Left lung (tissue), 10 donors: ENCODE data around the gene MEIS1. TPM values are rescaled to one million over a fixed set of nuclear protein-coding genes. Genes with fewer than 3 reads are reported as not detected.

Experiments used
- ATAC-seq: fragments of 200-7000 bp; cut with Tn5 transposase; one replicate; pipeline ENCODE4 v1.9.1; 2020; ENCODE audit warnings: moderate library complexity
- DNase-seq, 4 donors: peaks; one replicate each; pipeline ENCODE4 v3.0.0-alpha.2; 2013 to 2020
- H3K27ac ChIP-seq, 2 donors: fragments of 200-600 bp; sonication (generic) in 1 of 2; one replicate each; pipeline versions ENCODE4 v1.5.0 to v1.8.0; 2020 to 2021
- H3K27me3 ChIP-seq, 2 donors: fragments of 200-600 bp; sonication (generic) in 1 of 2; one replicate each; pipeline versions ENCODE4 v1.5.0 to v1.8.0; 2020 to 2021
- H3K36me3 ChIP-seq, 2 donors: fragments of 200-600 bp; sonication (generic) in 1 of 2; one replicate each; pipeline versions ENCODE4 v1.5.0 to v1.8.0; 2020 to 2021
- H3K4me1 ChIP-seq, 2 donors: fragments of 200-600 bp; one replicate each; pipeline ENCODE4 v1.8.0; 2021
- H3K4me3 ChIP-seq, 2 donors: fragments of 200-600 bp; sonication (generic) in 1 of 2; one replicate each; pipeline versions ENCODE4 v1.5.0 to v1.8.0; 2020 to 2021; ENCODE audit warnings: mild to moderate bottlenecking in 1 of 2
- H3K9me3 ChIP-seq, 2 donors: fragments of 200-600 bp; sonication (generic) in 1 of 2; one replicate each; pipeline versions ENCODE4 v1.5.0 to v1.8.0; 2020 to 2021
- intact Hi-C, 2 donors: fragments of 100-400 bp; cut with DNase I; formaldehyde crosslinking; loops; one replicate each; pipeline versions ENCODE4 v1.11.2 to v1.14.2; 2022
- polyA plus RNA-seq, 6 donors: library from polyadenylated mRNA; unstranded; fragments of 120-200 nt; gene quantifications; one replicate each; pipeline ENCODE4 v1.2.1, GENCODE V29; 2013; ENCODE audit not compliant: insufficient read length in 6 of 6
- total RNA-seq, 2 donors: library from RNA; stranded (reverse); fragmentation: NEBNext Ultra II Directional; extraction: Animal tissue kit (Norgen Biotek cat#: 25700); gene quantifications; one replicate each; pipeline ENCODE4 v1.2.1, GENCODE V29; 2021
- TF ChIP-seq, protein P1 (sequence below), 2 donors: fragments of 200-600 bp; sonication (generic) in 1 of 2; IDR thresholded peaks; one replicate each; pipeline versions ENCODE4 v1.5.0 to v1.8.0; 2021; ENCODE audit warnings: antibody characterized with exemption in 2 of 2
- donor health status: DM: no; HTN: yes; CAD: no.
- donor health status: DM: no; HTN: no; CAD: no.

The MEIS1 gene
- total and polyA plus RNA-seq, 8 donors = 54.3 to 193 (median 163) TPM

DNA sequence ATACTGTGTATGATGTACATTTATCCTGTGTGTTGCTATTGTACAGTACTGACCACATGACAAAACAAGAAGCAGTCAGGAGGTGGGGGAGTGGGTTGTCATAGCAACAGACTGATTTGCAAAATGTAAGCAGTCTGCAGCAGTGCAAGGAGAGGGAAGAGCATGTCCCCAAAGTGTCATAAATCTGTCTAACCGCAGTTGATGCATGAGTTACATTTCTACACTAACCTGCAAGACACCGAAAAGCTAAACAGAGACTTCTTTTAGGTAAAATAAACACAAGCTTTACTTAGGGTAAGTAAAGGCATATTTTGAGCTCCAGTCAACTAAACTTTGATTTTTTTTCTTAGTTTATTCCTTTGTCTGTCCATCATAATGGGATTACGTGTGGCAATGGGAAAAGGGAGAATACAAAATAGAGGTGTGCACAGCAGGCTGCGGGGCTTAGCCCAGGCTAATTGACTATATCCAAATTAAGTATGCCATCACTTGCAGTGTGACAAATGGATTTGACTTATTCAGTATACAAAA lies 134.5 kb downstream of the MEIS1 start:
- Histone ChIP-seq H3K9me3 (no peaks in the 10 kb centered on the region), H3K4me3 (no peak overlapping the region), H3K27me3 (peaks cover 2 to 26% of the 10 kb centered on the region in 2 donors), H3K4me1 (peaks cover 0 to 4% of the 10 kb centered on the region in 2 donors), H3K36me3 (no peaks in the 10 kb centered on the region), H3K27ac (peak overlapping the region in 1 of 2 donors; percentile 7)
- intact Hi-C loops = no loop called here
- DNase-seq (peak in 1 of 4 donors; percentile 74), ATAC-seq (peak; percentile 34)
- TF ChIP-seq, protein P1, sequence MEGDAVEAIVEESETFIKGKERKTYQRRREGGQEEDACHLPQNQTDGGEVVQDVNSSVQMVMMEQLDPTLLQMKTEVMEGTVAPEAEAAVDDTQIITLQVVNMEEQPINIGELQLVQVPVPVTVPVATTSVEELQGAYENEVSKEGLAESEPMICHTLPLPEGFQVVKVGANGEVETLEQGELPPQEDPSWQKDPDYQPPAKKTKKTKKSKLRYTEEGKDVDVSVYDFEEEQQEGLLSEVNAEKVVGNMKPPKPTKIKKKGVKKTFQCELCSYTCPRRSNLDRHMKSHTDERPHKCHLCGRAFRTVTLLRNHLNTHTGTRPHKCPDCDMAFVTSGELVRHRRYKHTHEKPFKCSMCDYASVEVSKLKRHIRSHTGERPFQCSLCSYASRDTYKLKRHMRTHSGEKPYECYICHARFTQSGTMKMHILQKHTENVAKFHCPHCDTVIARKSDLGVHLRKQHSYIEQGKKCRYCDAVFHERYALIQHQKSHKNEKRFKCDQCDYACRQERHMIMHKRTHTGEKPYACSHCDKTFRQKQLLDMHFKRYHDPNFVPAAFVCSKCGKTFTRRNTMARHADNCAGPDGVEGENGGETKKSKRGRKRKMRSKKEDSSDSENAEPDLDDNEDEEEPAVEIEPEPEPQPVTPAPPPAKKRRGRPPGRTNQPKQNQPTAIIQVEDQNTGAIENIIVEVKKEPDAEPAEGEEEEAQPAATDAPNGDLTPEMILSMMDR (IDR thresholded peaks at IDR 0.05) = no peak

DNA sequence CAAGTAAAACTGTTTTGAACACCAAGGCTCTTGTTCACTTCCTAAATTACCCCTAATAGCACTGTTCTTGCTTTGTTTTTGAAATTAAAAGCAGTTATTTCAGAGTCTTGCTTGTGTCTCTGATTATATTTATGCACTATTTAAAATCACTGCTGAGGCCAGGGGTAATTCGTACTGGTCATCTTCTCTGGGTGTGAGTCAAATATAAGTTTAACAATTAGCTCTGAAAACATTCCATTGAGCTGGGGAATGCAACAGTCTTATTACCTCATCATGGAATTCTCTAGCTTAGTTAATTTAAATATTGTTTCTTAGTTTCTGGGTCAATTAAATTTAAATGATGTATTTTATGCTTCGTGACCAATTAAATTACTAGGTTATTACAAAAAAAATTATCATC lies 135.0 kb downstream of the MEIS1 start:
- H3K4me3 ChIP-seq = no peak overlapping the region
- H3K27ac ChIP-seq = no peak overlapping the region
- TF ChIP-seq, protein P1 (IDR thresholded peaks at IDR 0.05) = no peak
- ATAC-seq (no peak), DNase-seq (no peak)
- intact Hi-C loops = loop anchor here in 1 of 2 donors (10.0 kb wide), 1 partner anchor 135 kb away; the partner anchor contains the start of gene MEIS1
- no peaks in the 10 kb centered on the region for H3K36me3 ChIP-seq
- H3K27me3 ChIP-seq = peaks cover 6 to 32% of the 10 kb centered on the region in 2 donors
- no peaks in the 10 kb centered on the region for H3K9me3 ChIP-seq
- peaks cover 4% of the 10 kb centered on the region in 2 donors for H3K4me1 ChIP-seq

DNA sequence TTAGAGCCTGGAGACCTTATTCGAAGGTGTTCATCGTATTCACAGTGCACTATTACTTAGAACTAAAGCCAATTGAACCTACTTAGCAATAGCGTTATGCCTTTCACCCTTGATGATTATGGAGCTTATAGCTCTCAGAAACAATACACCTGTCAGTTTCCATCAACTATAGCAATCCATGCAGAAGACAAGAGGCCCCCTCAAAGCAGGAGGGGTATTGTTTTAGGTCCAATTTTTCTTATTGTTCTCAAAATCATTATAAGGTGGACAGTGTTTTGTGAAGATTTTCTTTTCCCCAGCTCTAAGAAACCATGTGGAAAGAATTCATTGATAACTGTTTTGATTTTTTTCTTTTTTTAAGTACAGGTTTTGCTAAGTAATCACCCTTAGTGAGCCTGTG lies 135.5 kb downstream of the MEIS1 start:
- peaks cover 7 to 37% of the 10 kb centered on the region in 2 donors for H3K27me3 ChIP-seq
- no peak overlapping the region for H3K27ac ChIP-seq
- H3K4me1 ChIP-seq = peaks cover 4 to 9% of the 10 kb centered on the region in 2 donors
- no peaks in the 10 kb centered on the region for H3K9me3 ChIP-seq
- H3K4me3 ChIP-seq = no peak overlapping the region
- ATAC-seq (no peak), DNase-seq (no peak)
- TF ChIP-seq, protein P1 (IDR thresholded peaks at IDR 0.05) = no peak
- H3K36me3 ChIP-seq = no peaks in the 10 kb centered on the region
- intact Hi-C loops = loop anchor here in 1 of 2 donors (10.0 kb wide), 1 partner anchor 136 kb away; the partner anchor contains the start of gene MEIS1

DNA sequence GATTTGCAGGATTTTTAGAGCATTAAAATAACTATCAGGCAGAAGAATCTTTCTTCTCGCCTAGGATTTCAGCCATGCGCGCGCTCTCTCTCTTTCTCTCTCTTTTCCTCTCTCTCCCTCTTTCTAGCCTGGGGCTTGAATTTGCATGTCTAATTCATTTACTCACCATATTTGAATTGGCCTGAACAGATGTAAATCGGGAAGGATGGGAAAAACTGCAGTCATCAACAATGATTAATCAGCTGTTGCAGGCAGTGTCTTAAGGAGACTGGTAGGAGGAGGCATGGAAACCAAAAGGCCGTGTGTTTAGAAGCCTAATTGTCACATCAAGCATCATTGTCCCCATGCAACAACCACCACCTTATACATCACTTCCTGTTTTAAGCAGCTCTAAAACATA lies 137.0 kb downstream of the MEIS1 start:
- Histone ChIP-seq H3K9me3 (no peaks in the 10 kb centered on the region), H3K4me3 (no peak overlapping the region), H3K4me1 (peaks cover 11 to 22% of the 10 kb centered on the region in 2 donors), H3K36me3 (no peaks in the 10 kb centered on the region), H3K27ac (peak overlapping the region in 1 of 2 donors; percentile 14), H3K27me3 (peaks cover 21 to 51% of the 10 kb centered on the region in 2 donors)
- intact Hi-C loops = loop anchor here in 1 of 2 donors (10.0 kb wide), 1 partner anchor 137 kb away; the partner anchor contains the start of gene MEIS1
- DNase-seq (peak in 1 of 4 donors; percentile 16), ATAC-seq (no peak)
- TF ChIP-seq, protein P1 (IDR thresholded peaks at IDR 0.05) = no peak

DNA sequence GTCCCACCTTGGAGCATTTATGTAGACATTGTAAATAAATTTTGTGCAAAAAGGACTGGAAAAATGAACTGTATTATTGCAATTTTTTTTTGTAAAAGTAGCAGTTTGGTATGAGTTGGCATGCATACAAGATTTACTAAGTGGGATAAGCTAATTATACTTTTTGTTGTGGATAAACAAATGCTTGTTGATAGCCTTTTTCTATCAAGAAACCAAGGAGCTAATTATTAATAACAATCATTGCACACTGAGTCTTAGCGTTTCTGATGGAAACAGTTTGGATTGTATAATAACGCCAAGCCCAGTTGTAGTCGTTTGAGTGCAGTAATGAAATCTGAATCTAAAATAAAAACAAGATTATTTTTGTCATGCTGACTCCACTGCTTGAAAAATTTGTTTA lies 137.5 kb downstream of the MEIS1 start:
- ATAC-seq = no peak
- Histone ChIP-seq H3K4me3 (no peak overlapping the region), H3K36me3 (no peaks in the 10 kb centered on the region), H3K27me3 (peaks cover 26 to 56% of the 10 kb centered on the region in 2 donors), H3K27ac (peak overlapping the region in 1 of 2 donors; percentile 14), H3K4me1 (peaks cover 14 to 27% of the 10 kb centered on the region in 2 donors), H3K9me3 (no peaks in the 10 kb centered on the region)
- DNase-seq = no peak
- intact Hi-C loops = loop anchor here in 1 of 2 donors (10.0 kb wide), 1 partner anchor 138 kb away; the partner anchor contains the start of gene MEIS1
- TF ChIP-seq, protein P1 (IDR thresholded peaks at IDR 0.05) = no peak
